GM18505 (cell line): ENCODE data around the gene INTS7.
"Not testable (repeated sequence)": the region's sequence is repeated elsewhere in the genome, so short reads cannot be mapped to it uniquely, and the experiment has no call there.

Experiments
- ATAC-seq: cut with Tn5 transposase; IDR thresholded peaks from one replicate; pipeline ENCODE4 v1.9.1; 2021; ENCODE audit not compliant: unreplicated experiment
- POLR2A ChIP-seq: IDR thresholded peaks from 4 replicates; pipeline ENCODE4 v1.6.1; 2011; ENCODE audit warnings: borderline replicate concordance; ENCODE audit not compliant: insufficient read depth, insufficient read length; ENCODE audit errors: extremely low read depth

The INTS7 gene

GRCh38 chr1:212021563-212021962 is 13.8 kb downstream of the INTS7 start:
- no peak for ATAC-seq
- no peak for TF ChIP-seq POLR2A

GRCh38 chr1:212020975-212021374 is 14.4 kb downstream of the INTS7 start:
- no peak for TF ChIP-seq POLR2A
- no peak for ATAC-seq

GRCh38 chr1:212013672-212014071 is 21.7 kb downstream of the INTS7 start:
- TF ChIP-seq POLR2A = no peak
- ATAC-seq = no peak

GRCh38 chr1:212012034-212012740 is 23.2 kb downstream of the INTS7 start:
- peak; percentile 82 for ATAC-seq
- no peak for TF ChIP-seq POLR2A

GRCh38 chr1:212010004-212010403 is 25.4 kb downstream of the INTS7 start:
- TF ChIP-seq POLR2A = no peak
- no peak for ATAC-seq

- no peak for ATAC-seq
- TF ChIP-seq POLR2A = no peak
Measured at GRCh38 chr1:212009561-212009960, 25.8 kb downstream of the INTS7 start.

GRCh38 chr1:212007886-212008285 is 27.5 kb downstream of the INTS7 start:
- TF ChIP-seq POLR2A = no peak
- ATAC-seq = no peak

- no peak for ATAC-seq
Measured at GRCh38 chr1:212007178-212007577, 28.2 kb downstream of the INTS7 start.

GRCh38 chr1:212004895-212005608 is 30.3 kb downstream of the INTS7 start:
- no peak for TF ChIP-seq POLR2A
- no peak for ATAC-seq

More at GRCh38 chr1:212007178-212007577, 28.2 kb downstream of the INTS7 start:
- no peak for TF ChIP-seq POLR2A

- ATAC-seq = no peak
- TF ChIP-seq POLR2A = no peak
Measured at GRCh38 chr1:212002536-212002935, 32.8 kb downstream of the INTS7 start.

GRCh38 chr1:211997426-211997825 is 37.9 kb downstream of the INTS7 start:
- not testable (repeated sequence) for ATAC-seq

- no peak for ATAC-seq
- no peak for TF ChIP-seq POLR2A
Measured at GRCh38 chr1:211991695-211992094, 43.7 kb downstream of the INTS7 start.

GRCh38 chr1:211986628-211987254 is 48.6 kb downstream of the INTS7 start:
- ATAC-seq = no peak
- TF ChIP-seq POLR2A = no peak
